Naive thymus-derived CD4-positive, alpha-beta T cell (primary cell): ENCODE measurements around the gene DDX10. TPM values are rescaled to one million over a fixed set of nuclear protein-coding genes. Genes with fewer than 3 reads are reported as not detected.

Experiments used
- ATAC-seq: fragments of 150-1000 bp; cut with Tn5 transposase; 2 replicates; pipeline ENCODE4 v1.10.0; 2021; ENCODE audit warnings: mild to moderate bottlenecking, moderate library complexity
- CTCF ChIA-PET: fragments of 350-600 bp; sonication (Branson Sonifier 250); formaldehyde crosslinking; loops from one replicate; lab custom pipeline; 2021; ENCODE audit warnings: antibody characterized with exemption; lab: Charles Lee
- POLR2A ChIA-PET: fragments of 350-600 bp; sonication (Branson Sonifier 250); formaldehyde crosslinking; loops from one replicate; lab custom pipeline; 2021; ENCODE audit warnings: antibody characterized with exemption, inconsistent platforms; lab: Charles Lee
- DNase-seq, 9 donors: peaks; one replicate each; pipeline versions ENCODE4 v3.0.0 to v3.0.0-alpha.2; 2020 to 2022; ENCODE audit warnings: mixed read lengths in 1 of 9
- H3K27ac ChIP-seq: one replicate; pipeline ENCODE4 v1.7.0; 2013; ENCODE audit warnings: mild to moderate bottlenecking, low read depth, low read length, moderate library complexity
- H3K27me3 ChIP-seq, 2 donors: one replicate each; pipeline ENCODE4 v1.7.0; 2013; ENCODE audit warnings: low read length in 2 of 2, mild to moderate bottlenecking in 2 of 2, moderate library complexity in 2 of 2; ENCODE audit not compliant: control insufficient read depth in 2 of 2, insufficient read depth in 2 of 2
- H3K36me3 ChIP-seq, 3 experiments: 1 replicate in 2 of 3; 2 replicates in 1 of 3; pipeline ENCODE4 v1.7.0; 2013; ENCODE audit warnings: low read length in 3 of 3, mild to moderate bottlenecking in 3 of 3, moderate library complexity in 1 of 3; ENCODE audit not compliant: insufficient read depth in 3 of 3, control insufficient read depth in 2 of 3
- H3K4me1 ChIP-seq, 2 donors: one replicate each; pipeline ENCODE4 v1.7.0; 2013; ENCODE audit warnings: low read length in 2 of 2, mild to moderate bottlenecking in 2 of 2, moderate library complexity in 1 of 2; ENCODE audit not compliant: control insufficient read depth in 2 of 2, insufficient read depth in 2 of 2
- H3K4me3 ChIP-seq: 2 replicates; pipeline ENCODE4 v1.7.0; 2013; ENCODE audit warnings: mild to moderate bottlenecking, low read length
- H3K9me3 ChIP-seq, 3 experiments: 1 replicate in 2 of 3; 2 replicates in 1 of 3; pipeline ENCODE4 v1.7.0; 2013; ENCODE audit warnings: low read length in 3 of 3; ENCODE audit not compliant: control insufficient read depth in 2 of 3
- H3K27ac Mint-ChIP-seq, 9 donors: one replicate each; pipeline ENCODE4 v1.8.0; 2020 to 2022; ENCODE audit warnings: mixed read lengths in 9 of 9, mild to moderate bottlenecking in 8 of 9, moderate library complexity in 5 of 9, inconsistent platforms in 2 of 9
- H3K27me3 Mint-ChIP-seq, 5 donors: one replicate each; pipeline ENCODE4 v1.8.0; 2021 to 2022; ENCODE audit warnings: mixed read lengths in 5 of 5, mild to moderate bottlenecking in 1 of 5
- H3K36me3 Mint-ChIP-seq, 5 donors: one replicate each; pipeline ENCODE4 v1.8.0; 2020 to 2022; ENCODE audit warnings: mixed read lengths in 5 of 5, mild to moderate bottlenecking in 3 of 5, inconsistent platforms in 1 of 5
- H3K4me1 Mint-ChIP-seq, 7 donors: one replicate each; pipeline ENCODE4 v1.8.0; 2020 to 2022; ENCODE audit warnings: mixed read lengths in 7 of 7, mild to moderate bottlenecking in 3 of 7, inconsistent platforms in 1 of 7
- H3K4me3 Mint-ChIP-seq, 10 donors: one replicate each; pipeline ENCODE4 v1.8.0; 2020 to 2022; ENCODE audit warnings: mild to moderate bottlenecking in 10 of 10, mixed read lengths in 10 of 10, moderate library complexity in 6 of 10, inconsistent platforms in 2 of 10
- H3K9me3 Mint-ChIP-seq, 11 donors: one replicate each; pipeline ENCODE4 v1.8.0; 2020 to 2022; ENCODE audit warnings: mixed read lengths in 11 of 11, mild to moderate bottlenecking in 4 of 11, inconsistent platforms in 1 of 11, moderate library complexity in 1 of 11
- intact Hi-C, 2 donors: fragments of 100-400 bp; cut with micrococcal nuclease; formaldehyde crosslinking; loops; one replicate each; pipeline ENCODE4 v1.15.1; 2023
- polyA plus RNA-seq, 2 donors: library from polyadenylated mRNA; unstranded; fragments of 300-500 nt; fragmentation: Illumina TruSeq; gene quantifications; one replicate each; pipeline ENCODE4 v1.2.3, GENCODE V29; 2021
- total RNA-seq, 6 experiments: library from RNA in 5 of 6; stranded (reverse) in 5 of 6; gene quantifications; 1 replicate in 5 of 6; 2 replicates in 1 of 6; pipeline ENCODE4 v1.2.3 and lab custom pipeline; 2021 to 2026

DDX10 gene
- total and polyA plus RNA-seq, 7 experiments from 2014 or later = 14.8 to 34.6 (median 22.4) TPM

- ATAC-seq = no peak
- Histone ChIP-seq H3K4me3 (no peak overlapping the region), H3K27ac (peak overlapping the region; percentile 79), H3K36me3 (no peaks in the 10 kb centered on the region), H3K27me3 (no peaks in the 10 kb centered on the region), H3K4me1 (peaks cover 5 to 10% of the 10 kb centered on the region in 2 donors), H3K9me3 (no peaks in the 10 kb centered on the region)
- DNase-seq = no peak
- H3K27ac Mint-ChIP-seq = peak overlapping the region in 7 of 9 donors; percentile 91 to 100 (median 97)
- CTCF ChIA-PET = no interaction called here
- no peaks in the 10 kb centered on the region for H3K9me3 Mint-ChIP-seq
- H3K27me3 Mint-ChIP-seq = no peaks in the 10 kb centered on the region
- H3K4me1 Mint-ChIP-seq = peaks cover 15 to 49% (median 33%) of the 10 kb centered on the region in 7 donors
- peak overlapping the region in 2 of 10 donors; percentile 78 to 81 for H3K4me3 Mint-ChIP-seq
- POLR2A ChIA-PET = interaction anchor here (0.6 to 0.7 kb wide), 2 partner anchors 23 to 383 kb away, joined by 3 read pairs; no protein-coding TSS in a partner anchor
- intact Hi-C loops = no loop called here
- peaks cover 0 to 20% (median 3%) of the 10 kb centered on the region in 5 donors for H3K36me3 Mint-ChIP-seq
Measured at GRCh38 chr11:108853151-108853550, 188.3 kb downstream of the DDX10 start.

DNA sequence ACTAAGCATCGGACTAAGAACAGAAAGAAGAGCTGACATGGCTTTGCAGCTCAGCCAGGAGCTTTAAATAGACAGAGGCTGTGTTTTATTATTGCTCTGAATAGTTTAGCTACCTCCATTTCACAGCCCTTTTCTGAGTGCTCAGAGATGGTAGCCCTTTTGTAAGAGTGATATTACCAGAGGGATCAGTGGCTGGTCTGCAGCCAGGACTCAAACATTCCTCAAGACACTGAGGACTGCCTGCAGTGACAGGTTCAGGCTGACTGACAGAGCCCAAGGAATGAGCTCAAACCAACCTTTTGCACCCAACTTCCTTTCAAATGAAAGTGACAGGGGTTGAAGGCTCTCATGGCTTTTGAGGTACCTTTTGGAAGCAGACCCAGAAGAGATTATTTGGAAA, 189.0 kb downstream of the DDX10 start:
- ATAC-seq = peak; percentile 52
- Mint-ChIP-seq H3K36me3 (peaks cover 0 to 20% (median 4%) of the 10 kb centered on the region in 5 donors), H3K4me3 (peak overlapping the region; percentile 78 to 95 (median 87)), H3K4me1 (peaks cover 15 to 49% (median 33%) of the 10 kb centered on the region in 7 donors), H3K9me3 (no peaks in the 10 kb centered on the region), H3K27me3 (no peaks in the 10 kb centered on the region), H3K27ac (peak overlapping the region; percentile 91 to 100 (median 97))
- Histone ChIP-seq H3K4me3 (peak overlapping the region; percentile 51), H3K27me3 (no peaks in the 10 kb centered on the region), H3K4me1 (peaks cover 5 to 10% of the 10 kb centered on the region in 2 donors), H3K9me3 (no peaks in the 10 kb centered on the region), H3K36me3 (no peaks in the 10 kb centered on the region), H3K27ac (peak overlapping the region; percentile 79)
- intact Hi-C loops = loop anchor here in 1 of 2 donors (1.0 kb wide), 1 partner anchor 190 kb away; no protein-coding TSS in a partner anchor
- ChIA-PET CTCF (no interaction called here), POLR2A (interaction anchor here (0.5 to 1.0 kb wide), 3 partner anchors 22 to 383 kb away, joined by 3 read pairs; no protein-coding TSS in a partner anchor)
- DNase-seq = peak in 5 of 9 donors; percentile 3 to 19 (median 8)

GRCh38 chr11:108854346-108854745, 189.5 kb downstream of the DDX10 start:
- DNase-seq (peak in 5 of 9 donors; percentile 8 to 44 (median 25)), ATAC-seq (peak; percentile 69)
- Histone ChIP-seq H3K27ac (peak overlapping the region; percentile 79), H3K4me3 (peak overlapping the region; percentile 51), H3K4me1 (peaks cover 5 to 10% of the 10 kb centered on the region in 2 donors), H3K27me3 (no peaks in the 10 kb centered on the region), H3K36me3 (no peaks in the 10 kb centered on the region), H3K9me3 (no peaks in the 10 kb centered on the region)
- intact Hi-C loops = loop anchor here in 1 of 2 donors (1.0 kb wide), 1 partner anchor 190 kb away; no protein-coding TSS in a partner anchor
- H3K27ac Mint-ChIP-seq = peak overlapping the region; percentile 91 to 100 (median 97)
- peaks cover 15 to 49% (median 33%) of the 10 kb centered on the region in 7 donors for H3K4me1 Mint-ChIP-seq
- H3K36me3 Mint-ChIP-seq = peaks cover 0 to 22% (median 4%) of the 10 kb centered on the region in 5 donors
- H3K27me3 Mint-ChIP-seq = no peaks in the 10 kb centered on the region
- H3K9me3 Mint-ChIP-seq = no peaks in the 10 kb centered on the region
- ChIA-PET CTCF (no interaction called here), POLR2A (interaction anchor here (0.5 to 1.0 kb wide), 2 partner anchors 23 to 87 kb away, joined by 3 read pairs; no protein-coding TSS in a partner anchor)
- H3K4me3 Mint-ChIP-seq = peak overlapping the region; percentile 78 to 95 (median 87)

GRCh38 chr11:108857382-108857781, 192.5 kb downstream of the DDX10 start:
- H3K27me3 Mint-ChIP-seq = no peaks in the 10 kb centered on the region
- intact Hi-C loops = no loop called here
- ATAC-seq (no peak), DNase-seq (no peak)
- Histone ChIP-seq H3K4me1 (peaks cover 5 to 10% of the 10 kb centered on the region in 2 donors), H3K36me3 (no peaks in the 10 kb centered on the region), H3K27me3 (no peaks in the 10 kb centered on the region), H3K4me3 (no peak overlapping the region), H3K27ac (no peak overlapping the region), H3K9me3 (no peaks in the 10 kb centered on the region)
- H3K9me3 Mint-ChIP-seq = no peaks in the 10 kb centered on the region
- H3K27ac Mint-ChIP-seq = peak overlapping the region in 2 of 9 donors; percentile 17 to 44
- POLR2A ChIA-PET = no interaction called here
- CTCF ChIA-PET = no interaction called here
- H3K36me3 Mint-ChIP-seq = peaks cover 6 to 31% (median 17%) of the 10 kb centered on the region in 5 donors
- H3K4me1 Mint-ChIP-seq = peaks cover 16 to 42% (median 28%) of the 10 kb centered on the region in 7 donors
- H3K4me3 Mint-ChIP-seq = no peak overlapping the region

DNA sequence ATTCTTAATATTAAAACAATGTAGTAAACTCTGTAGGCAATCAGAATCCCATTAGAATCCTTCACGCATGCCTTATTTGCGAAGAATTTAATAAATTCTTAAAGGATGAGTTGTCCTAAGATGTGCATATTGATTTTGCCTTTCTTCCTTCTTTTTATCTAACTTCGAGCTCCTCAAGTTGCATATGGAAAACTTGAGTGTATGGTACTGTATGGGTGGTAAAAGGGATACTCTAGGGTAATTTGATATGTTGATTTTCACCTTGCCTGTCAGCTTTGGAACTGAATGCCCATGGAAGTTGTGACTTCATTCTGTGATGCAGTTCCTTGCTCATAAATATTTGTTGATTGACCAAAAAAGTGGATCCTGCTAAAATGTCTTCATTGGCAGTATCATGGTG, 193.8 kb downstream of the DDX10 start:
- Histone ChIP-seq H3K4me3 (no peak overlapping the region), H3K4me1 (peaks cover 3 to 9% of the 10 kb centered on the region in 2 donors), H3K27ac (no peak overlapping the region), H3K9me3 (no peaks in the 10 kb centered on the region), H3K36me3 (no peaks in the 10 kb centered on the region), H3K27me3 (no peaks in the 10 kb centered on the region)
- Mint-ChIP-seq H3K27ac (peak overlapping the region in 1 of 9 donors; percentile 59), H3K9me3 (no peaks in the 10 kb centered on the region), H3K4me3 (no peak overlapping the region), H3K27me3 (no peaks in the 10 kb centered on the region), H3K36me3 (peaks cover 6 to 29% (median 17%) of the 10 kb centered on the region in 5 donors), H3K4me1 (peaks cover 15 to 39% (median 24%) of the 10 kb centered on the region in 7 donors)
- ChIA-PET POLR2A (no interaction called here), CTCF (no interaction called here)
- intact Hi-C loops = no loop called here
- no peak for ATAC-seq
- DNase-seq = no peak

- Histone ChIP-seq H3K9me3 (no peaks in the 10 kb centered on the region), H3K4me3 (no peak overlapping the region), H3K27ac (no peak overlapping the region), H3K27me3 (no peaks in the 10 kb centered on the region), H3K4me1 (peaks cover 0 to 4% of the 10 kb centered on the region in 2 donors), H3K36me3 (no peaks in the 10 kb centered on the region)
- peaks cover 6 to 28% (median 17%) of the 10 kb centered on the region in 5 donors for H3K36me3 Mint-ChIP-seq
- no peak overlapping the region for H3K27ac Mint-ChIP-seq
- no peak for DNase-seq
- H3K4me3 Mint-ChIP-seq = no peak overlapping the region
- intact Hi-C loops = no loop called here
- no peaks in the 10 kb centered on the region for H3K9me3 Mint-ChIP-seq
- ATAC-seq = no peak
- no peaks in the 10 kb centered on the region for H3K27me3 Mint-ChIP-seq
- peaks cover 10 to 34% (median 18%) of the 10 kb centered on the region in 7 donors for H3K4me1 Mint-ChIP-seq
- CTCF ChIA-PET = no interaction called here
- POLR2A ChIA-PET = no interaction called here
Measured at GRCh38 chr11:108859510-108859909, 194.6 kb downstream of the DDX10 start.
